Measurements from ENCODE around the gene MTAP.

DNA sequence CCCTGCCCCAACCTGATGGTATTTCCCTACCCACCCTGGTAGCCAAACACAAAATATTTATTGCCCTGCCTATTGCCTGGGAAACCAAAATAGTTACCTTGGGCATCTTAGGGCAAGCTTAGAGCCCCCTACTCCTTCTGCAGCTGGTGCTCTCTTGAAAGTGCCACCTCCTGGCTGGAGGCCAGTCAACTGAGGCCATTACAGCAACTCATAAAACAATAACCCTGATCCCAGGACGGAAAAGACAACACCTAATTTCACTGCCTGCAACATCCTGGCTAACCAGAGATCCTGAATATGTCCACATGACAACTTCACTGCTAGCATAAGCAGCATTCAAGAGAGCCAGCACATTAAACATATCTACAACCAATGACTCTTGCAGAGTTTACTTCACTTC is 38.7 kb downstream of the MTAP start:
- TF ChIP-seq EZH2 (IDR thresholded peaks at IDR 0.05; ENCODE audit: borderline replicate concordance, insufficient read depth, low read length, poor library complexity, severe bottlenecking), result no peak
- TF ChIP-seq, protein P1, sequence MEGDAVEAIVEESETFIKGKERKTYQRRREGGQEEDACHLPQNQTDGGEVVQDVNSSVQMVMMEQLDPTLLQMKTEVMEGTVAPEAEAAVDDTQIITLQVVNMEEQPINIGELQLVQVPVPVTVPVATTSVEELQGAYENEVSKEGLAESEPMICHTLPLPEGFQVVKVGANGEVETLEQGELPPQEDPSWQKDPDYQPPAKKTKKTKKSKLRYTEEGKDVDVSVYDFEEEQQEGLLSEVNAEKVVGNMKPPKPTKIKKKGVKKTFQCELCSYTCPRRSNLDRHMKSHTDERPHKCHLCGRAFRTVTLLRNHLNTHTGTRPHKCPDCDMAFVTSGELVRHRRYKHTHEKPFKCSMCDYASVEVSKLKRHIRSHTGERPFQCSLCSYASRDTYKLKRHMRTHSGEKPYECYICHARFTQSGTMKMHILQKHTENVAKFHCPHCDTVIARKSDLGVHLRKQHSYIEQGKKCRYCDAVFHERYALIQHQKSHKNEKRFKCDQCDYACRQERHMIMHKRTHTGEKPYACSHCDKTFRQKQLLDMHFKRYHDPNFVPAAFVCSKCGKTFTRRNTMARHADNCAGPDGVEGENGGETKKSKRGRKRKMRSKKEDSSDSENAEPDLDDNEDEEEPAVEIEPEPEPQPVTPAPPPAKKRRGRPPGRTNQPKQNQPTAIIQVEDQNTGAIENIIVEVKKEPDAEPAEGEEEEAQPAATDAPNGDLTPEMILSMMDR (IDR thresholded peaks at IDR 0.05; ENCODE audit: poor library complexity, severe bottlenecking), result no peak

Measured in neural cell (in vitro differentiated cells).